Right lobe of liver (tissue), 6 donors: ENCODE data around the gene GJB4. TPM values are rescaled to one million over a fixed set of nuclear protein-coding genes. Genes with fewer than 3 reads are reported as not detected.

Experiments used
- ATAC-seq, 4 donors: fragments of 200-7000 bp; cut with Tn5 transposase; one replicate each; pipeline ENCODE4 v1.9.1; 2020; ENCODE audit warnings: mild to moderate bottlenecking in 4 of 4, moderate library complexity in 4 of 4
- DNase-seq, 3 donors: peaks; one replicate each; pipeline ENCODE4 v3.0.0-alpha.2; 2020
- H3K27ac ChIP-seq, 3 donors: fragments of 200-600 bp; one replicate each; pipeline ENCODE4 v1.8.0; 2022
- H3K27me3 ChIP-seq, 2 donors: fragments of 200-600 bp; one replicate each; pipeline ENCODE4 v1.8.0; 2022
- H3K36me3 ChIP-seq, 4 donors: fragments of 200-600 bp; sonication (generic) in 1 of 4; one replicate each; pipeline versions ENCODE4 v1.5.1 to v1.8.0; 2017 to 2022; ENCODE audit warnings: control low read depth in 1 of 4
- H3K4me1 ChIP-seq, 4 donors: fragments of 200-600 bp; sonication (generic) in 1 of 4; one replicate each; pipeline versions ENCODE4 v1.5.1 to v1.8.0; 2017 to 2022; ENCODE audit warnings: control low read depth in 1 of 4
- H3K4me3 ChIP-seq, 3 donors: fragments of 200-600 bp; one replicate each; pipeline ENCODE4 v1.8.0; 2022
- H3K9me3 ChIP-seq, 4 donors: fragments of 200-600 bp; sonication (generic) in 1 of 4; one replicate each; pipeline versions ENCODE4 v1.5.1 to v1.8.0; 2017 to 2022; ENCODE audit warnings: control low read depth in 1 of 4
- POLR2A ChIP-seq: fragments of 450-650 bp; IDR thresholded peaks from one replicate; pipeline ENCODE4 v1.6.1; 2017; ENCODE audit warnings: antibody characterized with exemption, mild to moderate bottlenecking
- WGBS: methylation state at CpG from one replicate; pipeline ENCODE4 v1.1.6; 2018; ENCODE audit warnings: low coverage, low lambda C conversion rate; ENCODE audit not compliant: insufficient coverage; ENCODE audit errors: missing lambda C conversion rate; 5-methylcytosine and 5-hydroxymethylcytosine counted together
- intact Hi-C, 2 donors: fragments of 100-400 bp; cut with DNase I; formaldehyde crosslinking; loops; one replicate each; pipeline versions ENCODE4 v1.11.2 to v1.14.1; 2022
- total RNA-seq, 6 experiments: library from RNA; depleted of rRNA in 2 of 6; stranded (reverse); fragments of >200 nt in 2 of 6; fragmentation: NEBNext Ultra II Directional in 3 of 6; extraction: Animal tissue kit (Norgen Biotek cat#: 25700) in 3 of 6; gene quantifications; one replicate each; pipeline versions ENCODE4 v1.1.0 to v1.2.4, GENCODE V29; 2016 to 2023
- TF ChIP-seq, protein P1 (sequence below), 4 donors: fragments of 200-600 bp in 3 of 4; fragments of 450-650 bp in 1 of 4; IDR thresholded peaks; one replicate each; pipeline versions ENCODE4 v1.5.1 to v1.8.0; 2016 to 2022; ENCODE audit warnings: antibody characterized with exemption in 4 of 4, mild to moderate bottlenecking in 2 of 4
- donor health status: DM: no; HTN: yes; CAD: no.
- donor health status: DM: no; HTN: no; CAD: no.
- donor health status: DM: no; HTN: no; CAD: no.
- donor health status: DM: no; HTN: yes; CAD: no.
- donor health status: DM: no; HTN: yes; CAD: no.

The GJB4 gene
- total RNA-seq, 6 experiments from 2014 or later: not detected

- Histone ChIP-seq H3K9me3 (no peaks in the 10 kb centered on the region), H3K36me3 (no peaks in the 10 kb centered on the region), H3K4me1 (peaks cover 0 to 31% (median 10%) of the 10 kb centered on the region in 4 donors), H3K4me3 (peak overlapping the region in 2 of 3 donors; percentile 8 to 9), H3K27ac (peak overlapping the region in 1 of 3 donors; percentile 27), H3K27me3 (no peaks in the 10 kb centered on the region)
- TF ChIP-seq, protein P1, sequence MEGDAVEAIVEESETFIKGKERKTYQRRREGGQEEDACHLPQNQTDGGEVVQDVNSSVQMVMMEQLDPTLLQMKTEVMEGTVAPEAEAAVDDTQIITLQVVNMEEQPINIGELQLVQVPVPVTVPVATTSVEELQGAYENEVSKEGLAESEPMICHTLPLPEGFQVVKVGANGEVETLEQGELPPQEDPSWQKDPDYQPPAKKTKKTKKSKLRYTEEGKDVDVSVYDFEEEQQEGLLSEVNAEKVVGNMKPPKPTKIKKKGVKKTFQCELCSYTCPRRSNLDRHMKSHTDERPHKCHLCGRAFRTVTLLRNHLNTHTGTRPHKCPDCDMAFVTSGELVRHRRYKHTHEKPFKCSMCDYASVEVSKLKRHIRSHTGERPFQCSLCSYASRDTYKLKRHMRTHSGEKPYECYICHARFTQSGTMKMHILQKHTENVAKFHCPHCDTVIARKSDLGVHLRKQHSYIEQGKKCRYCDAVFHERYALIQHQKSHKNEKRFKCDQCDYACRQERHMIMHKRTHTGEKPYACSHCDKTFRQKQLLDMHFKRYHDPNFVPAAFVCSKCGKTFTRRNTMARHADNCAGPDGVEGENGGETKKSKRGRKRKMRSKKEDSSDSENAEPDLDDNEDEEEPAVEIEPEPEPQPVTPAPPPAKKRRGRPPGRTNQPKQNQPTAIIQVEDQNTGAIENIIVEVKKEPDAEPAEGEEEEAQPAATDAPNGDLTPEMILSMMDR (IDR thresholded peaks at IDR 0.05): no peak
- TF ChIP-seq POLR2A: no peak
- 79% methylated on average over 13 of the region's 28 CpGs for WGBS
- no peak for ATAC-seq
- intact Hi-C loops: loop anchor here in 1 of 2 donors (5.0 kb wide), 1 partner anchor 68 kb away; no protein-coding TSS in a partner anchor
- DNase-seq: no peak
Measured at GRCh38 chr1:34784751-34785221, 25.2 kb downstream of the GJB4 start.

- no peaks in the 10 kb centered on the region for H3K36me3 ChIP-seq
- H3K27me3 ChIP-seq: no peaks in the 10 kb centered on the region
- ATAC-seq (peak; percentile 49 to 80 (median 73)), DNase-seq (peak; percentile 59 to 90 (median 82))
- no peaks in the 10 kb centered on the region for H3K9me3 ChIP-seq
- H3K4me1 ChIP-seq: peaks cover 0 to 31% (median 10%) of the 10 kb centered on the region in 4 donors
- 63% methylated on average over 13 of the region's 22 CpGs for WGBS
- H3K27ac ChIP-seq: peak overlapping the region in 2 of 3 donors; percentile 36 to 57
- no peak for TF ChIP-seq POLR2A
- TF ChIP-seq, protein P1 (IDR thresholded peaks at IDR 0.05): no peak
- intact Hi-C loops: loop anchor here in 1 of 2 donors (5.0 kb wide), 1 partner anchor 67 kb away; no protein-coding TSS in a partner anchor
- peak overlapping the region in 2 of 3 donors; percentile 8 to 9 for H3K4me3 ChIP-seq
Measured at GRCh38 chr1:34785231-34785874, 25.8 kb downstream of the GJB4 start.

DNA sequence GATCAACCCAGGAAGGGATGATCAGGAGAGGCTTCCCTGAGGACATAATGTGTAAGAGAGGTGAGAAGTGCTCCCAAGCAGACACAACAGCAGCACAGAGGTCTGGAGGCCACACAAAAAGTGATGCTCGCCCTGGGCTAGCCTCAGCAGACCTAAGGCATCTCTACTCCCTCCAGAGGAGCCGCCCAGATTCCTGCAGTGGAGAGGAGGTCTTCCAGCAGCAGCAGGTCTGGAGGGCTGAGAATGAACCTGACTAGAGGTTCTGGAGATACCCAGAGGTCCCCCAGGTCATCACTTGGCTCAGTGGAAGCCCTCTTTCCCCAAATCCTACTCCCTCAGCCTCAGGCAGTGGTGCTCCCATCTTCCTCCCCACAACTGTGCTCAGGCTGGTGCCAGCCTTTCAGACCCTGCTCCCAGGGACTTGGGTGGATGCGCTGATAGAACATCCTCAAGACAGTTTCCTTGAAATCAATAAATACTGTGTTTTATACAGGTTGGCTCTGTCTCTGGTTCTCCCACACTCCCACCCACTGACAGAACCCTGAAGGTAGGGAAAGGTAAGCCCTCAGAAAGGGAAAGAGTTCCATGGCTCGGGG lies 26.4 kb downstream of the GJB4 start:
- H3K9me3 ChIP-seq: no peaks in the 10 kb centered on the region
- intact Hi-C loops: loop anchor here in 1 of 2 donors (5.0 kb wide), 1 partner anchor 66 kb away; no protein-coding TSS in a partner anchor
- 43% methylated on average over 3 of the region's 4 CpGs for WGBS
- H3K36me3 ChIP-seq: no peaks in the 10 kb centered on the region
- no peak overlapping the region for H3K4me3 ChIP-seq
- DNase-seq: no peak
- no peak for ATAC-seq
- peak overlapping the region in 2 of 3 donors; percentile 36 to 57 for H3K27ac ChIP-seq
- peaks cover 0 to 30% (median 10%) of the 10 kb centered on the region in 4 donors for H3K4me1 ChIP-seq
- TF ChIP-seq, protein P1 (IDR thresholded peaks at IDR 0.05): no peak
- no peak for TF ChIP-seq POLR2A
- H3K27me3 ChIP-seq: no peaks in the 10 kb centered on the region

GRCh38 chr1:34786521-34787325 lies 27.2 kb downstream of the GJB4 start:
- TF ChIP-seq POLR2A: no peak
- TF ChIP-seq, protein P1 (IDR thresholded peaks at IDR 0.05): peak; percentile 83 to 89 (median 86)
- ATAC-seq (peak; percentile 82 to 89 (median 87)), DNase-seq (peak; percentile 69 to 82 (median 80))
- no peaks in the 10 kb centered on the region for H3K27me3 ChIP-seq
- intact Hi-C loops: loop anchor here in 1 of 2 donors (5.0 kb wide), 1 partner anchor 66 kb away; no protein-coding TSS in a partner anchor
- no peaks in the 10 kb centered on the region for H3K9me3 ChIP-seq
- no peaks in the 10 kb centered on the region for H3K36me3 ChIP-seq
- H3K4me3 ChIP-seq: no peak overlapping the region
- peaks cover 0 to 22% (median 10%) of the 10 kb centered on the region in 4 donors for H3K4me1 ChIP-seq
- 18% methylated on average over 9 of the region's 14 CpGs for WGBS
- H3K27ac ChIP-seq: peak overlapping the region in 2 of 3 donors; percentile 17 to 57
